Gastrocnemius medialis (tissue), 4 donors: ENCODE results near the gene SMOC2.

Experiments used
- POLR2A ChIP-seq, 2 donors: fragments of 450-650 bp; IDR thresholded peaks; one replicate each; pipeline ENCODE4 v1.6.1; 2017; ENCODE audit warnings: antibody characterized with exemption in 2 of 2, mild to moderate bottlenecking in 2 of 2, moderate library complexity in 2 of 2
- TF ChIP-seq, protein P1 (sequence below), 5 experiments: fragments of 450-650 bp in 3 of 5; fragments of 200-600 bp in 2 of 5; sonication (generic) in 2 of 5; IDR thresholded peaks in 4 of 5; conservative IDR thresholded peaks in 1 of 5; 1 replicate in 4 of 5; 2 replicates in 1 of 5; pipeline ENCODE4 v1.5.1; 2016 to 2019; ENCODE audit warnings: antibody characterized with exemption in 5 of 5, mild to moderate bottlenecking in 3 of 5, moderate library complexity in 3 of 5

DNA sequence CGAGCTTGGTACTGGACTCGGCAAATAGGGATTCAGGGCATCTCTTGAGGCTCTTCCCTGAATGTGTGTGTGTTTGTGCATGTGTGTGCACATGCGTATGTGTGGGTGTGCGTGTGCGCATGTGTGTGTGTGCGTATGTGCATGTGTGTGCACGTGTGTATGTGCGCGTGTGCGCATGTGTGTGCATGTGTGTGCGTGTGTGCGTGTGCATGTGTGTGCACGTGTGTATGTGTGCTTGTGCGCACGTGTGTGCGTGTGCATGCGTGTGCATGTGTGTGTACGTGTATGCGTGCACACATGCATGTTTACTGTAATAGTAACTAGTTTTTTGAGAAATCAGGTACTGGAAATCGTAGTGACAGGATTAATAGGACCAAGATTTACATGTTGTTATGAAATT lies 117.7 kb downstream of the SMOC2 start:
- TF ChIP-seq, protein P1, sequence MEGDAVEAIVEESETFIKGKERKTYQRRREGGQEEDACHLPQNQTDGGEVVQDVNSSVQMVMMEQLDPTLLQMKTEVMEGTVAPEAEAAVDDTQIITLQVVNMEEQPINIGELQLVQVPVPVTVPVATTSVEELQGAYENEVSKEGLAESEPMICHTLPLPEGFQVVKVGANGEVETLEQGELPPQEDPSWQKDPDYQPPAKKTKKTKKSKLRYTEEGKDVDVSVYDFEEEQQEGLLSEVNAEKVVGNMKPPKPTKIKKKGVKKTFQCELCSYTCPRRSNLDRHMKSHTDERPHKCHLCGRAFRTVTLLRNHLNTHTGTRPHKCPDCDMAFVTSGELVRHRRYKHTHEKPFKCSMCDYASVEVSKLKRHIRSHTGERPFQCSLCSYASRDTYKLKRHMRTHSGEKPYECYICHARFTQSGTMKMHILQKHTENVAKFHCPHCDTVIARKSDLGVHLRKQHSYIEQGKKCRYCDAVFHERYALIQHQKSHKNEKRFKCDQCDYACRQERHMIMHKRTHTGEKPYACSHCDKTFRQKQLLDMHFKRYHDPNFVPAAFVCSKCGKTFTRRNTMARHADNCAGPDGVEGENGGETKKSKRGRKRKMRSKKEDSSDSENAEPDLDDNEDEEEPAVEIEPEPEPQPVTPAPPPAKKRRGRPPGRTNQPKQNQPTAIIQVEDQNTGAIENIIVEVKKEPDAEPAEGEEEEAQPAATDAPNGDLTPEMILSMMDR (IDR thresholded peaks at IDR 0.05 in 4 of 5, conservative IDR thresholded peaks at IDR 0.05 in 1 of 5), result no peak
- TF ChIP-seq POLR2A (IDR thresholded peaks at IDR 0.05), result no peak
